ACC112 (cell line): ENCODE results near the gene HTR3C.
"Not testable (repeated sequence)": the region's sequence is repeated elsewhere in the genome, so short reads cannot be mapped to it uniquely, and the experiment has no call there.

Experiments
- H2AFZ ChIP-seq: fragments of 200-600 bp; sonication (generic); one replicate; pipeline ENCODE4 v1.6.0; 2017; ENCODE audit warnings: antibody characterized with exemption, low read length; ENCODE audit not compliant: unreplicated experiment
- H3K27ac ChIP-seq: fragments of 200-600 bp; sonication (generic); 2 replicates; pipeline ENCODE4 v1.5.1; 2014; ENCODE audit warnings: low read depth, mild to moderate bottlenecking, antibody characterized with exemption, low read length, moderate library complexity
- H3K27me3 ChIP-seq: fragments of 200-600 bp; sonication (generic); 2 replicates; pipeline ENCODE4 v1.6.1; 2014; ENCODE audit warnings: mild to moderate bottlenecking, antibody characterized with exemption, low read length, moderate library complexity, mixed read lengths; ENCODE audit not compliant: insufficient read depth
- H3K36me3 ChIP-seq: fragments of 200-600 bp; sonication (generic); 2 replicates; pipeline ENCODE4 v1.6.1; 2016; ENCODE audit warnings: mild to moderate bottlenecking, antibody characterized with exemption, low read length, moderate library complexity, mixed read lengths; ENCODE audit not compliant: insufficient read depth
- H3K4me1 ChIP-seq: fragments of 200-600 bp; sonication (generic); one replicate; pipeline ENCODE4 v1.6.1; 2016; ENCODE audit warnings: low read length, mixed read lengths; ENCODE audit not compliant: insufficient read depth, unreplicated experiment, control insufficient read depth
- H3K4me3 ChIP-seq: fragments of 200-600 bp; sonication (generic); 2 replicates; pipeline ENCODE4 v1.5.1; 2014; ENCODE audit warnings: mild to moderate bottlenecking, low read depth, low read length
- H3K79me2 ChIP-seq: fragments of 200-600 bp; sonication (generic); one replicate; pipeline ENCODE4 v1.6.0; 2016; ENCODE audit warnings: low read length; ENCODE audit not compliant: control insufficient read depth, unreplicated experiment, insufficient read depth

Gene HTR3C

GRCh38 chr3:184037816-184038215, 15.0 kb upstream of the HTR3C start:
- Histone ChIP-seq H2AFZ (no peak overlapping the region), H3K27me3 (peaks cover 20% of the 10 kb centered on the region), H3K79me2 (no peaks in the 10 kb centered on the region), H3K4me3 (no peak overlapping the region), H3K4me1 (no peaks in the 10 kb centered on the region), H3K27ac (no peak overlapping the region), H3K36me3 (no peaks in the 10 kb centered on the region)

- H3K27ac ChIP-seq: not testable (repeated sequence)
These were observed 14.5 kb upstream of the HTR3C start for GRCh38 chr3:184038307-184038706.

GRCh38 chr3:184039414-184039813, 13.4 kb upstream of the HTR3C start:
- H3K27ac ChIP-seq: no peak overlapping the region
- no peaks in the 10 kb centered on the region for H3K36me3 ChIP-seq
- peaks cover 10% of the 10 kb centered on the region for H3K27me3 ChIP-seq
- H3K4me1 ChIP-seq: no peaks in the 10 kb centered on the region
- no peaks in the 10 kb centered on the region for H3K79me2 ChIP-seq
- H3K4me3 ChIP-seq: no peak overlapping the region
- no peak overlapping the region for H2AFZ ChIP-seq

More at GRCh38 chr3:184038307-184038706, 14.5 kb upstream of the HTR3C start:
- peaks cover 19% of the 10 kb centered on the region for H3K27me3 ChIP-seq
- not testable (repeated sequence) for H3K4me3 ChIP-seq, H2AFZ ChIP-seq, H3K79me2 ChIP-seq, H3K4me1 ChIP-seq, H3K36me3 ChIP-seq

GRCh38 chr3:184040010-184040409, 12.8 kb upstream of the HTR3C start:
- Histone ChIP-seq H3K4me3 (no peak overlapping the region), H3K4me1 (no peaks in the 10 kb centered on the region), H3K27me3 (peaks cover 6% of the 10 kb centered on the region), H3K36me3 (no peaks in the 10 kb centered on the region), H2AFZ (no peak overlapping the region), H3K27ac (no peak overlapping the region), H3K79me2 (no peaks in the 10 kb centered on the region)

GRCh38 chr3:184042617-184043016, 10.2 kb upstream of the HTR3C start:
- H2AFZ ChIP-seq: no peak overlapping the region
- H3K4me1 ChIP-seq: no peaks in the 10 kb centered on the region
- no peak overlapping the region for H3K4me3 ChIP-seq
- no peaks in the 10 kb centered on the region for H3K27me3 ChIP-seq
- H3K36me3 ChIP-seq: no peaks in the 10 kb centered on the region
- no peaks in the 10 kb centered on the region for H3K79me2 ChIP-seq
- no peak overlapping the region for H3K27ac ChIP-seq

GRCh38 chr3:184045995-184046394, 6.9 kb upstream of the HTR3C start:
- Histone ChIP-seq H3K27ac (no peak overlapping the region), H3K4me3 (no peak overlapping the region), H2AFZ (no peak overlapping the region), H3K36me3 (no peaks in the 10 kb centered on the region), H3K4me1 (no peaks in the 10 kb centered on the region), H3K79me2 (no peaks in the 10 kb centered on the region), H3K27me3 (peaks cover 5% of the 10 kb centered on the region; the same call in 1 of the 2 replicates)

- no peaks in the 10 kb centered on the region for H3K36me3 ChIP-seq
- no peak overlapping the region for H2AFZ ChIP-seq
- H3K79me2 ChIP-seq: no peaks in the 10 kb centered on the region
- H3K27me3 ChIP-seq: peaks cover 28% of the 10 kb centered on the region
- H3K4me3 ChIP-seq: no peak overlapping the region
- no peaks in the 10 kb centered on the region for H3K4me1 ChIP-seq
- H3K27ac ChIP-seq: no peak overlapping the region
These were observed 2.5 kb upstream of the HTR3C start for GRCh38 chr3:184050217-184050847.

GRCh38 chr3:184058029-184058428, 5.2 kb downstream of the HTR3C start:
- Histone ChIP-seq H3K4me3 (no peak overlapping the region), H2AFZ (no peak overlapping the region), H3K27me3 (peaks cover 16% of the 10 kb centered on the region), H3K4me1 (peaks cover 8% of the 10 kb centered on the region), H3K27ac (no peak overlapping the region; the same call in 1 of the 2 replicates), H3K79me2 (no peaks in the 10 kb centered on the region), H3K36me3 (no peaks in the 10 kb centered on the region)

GRCh38 chr3:184059424-184059823, 6.6 kb downstream of the HTR3C start:
- no peak overlapping the region for H2AFZ ChIP-seq

GRCh38 chr3:184062637-184063036, 9.8 kb downstream of the HTR3C start:
- no peak overlapping the region for H3K27ac ChIP-seq
- H3K4me3 ChIP-seq: no peak overlapping the region
- peaks cover 8% of the 10 kb centered on the region for H3K4me1 ChIP-seq
- no peaks in the 10 kb centered on the region for H3K36me3 ChIP-seq
- H3K79me2 ChIP-seq: no peaks in the 10 kb centered on the region
- H3K27me3 ChIP-seq: no peaks in the 10 kb centered on the region; the same call in 1 of the 2 replicates
- H2AFZ ChIP-seq: no peak overlapping the region

More at GRCh38 chr3:184059424-184059823, 6.6 kb downstream of the HTR3C start:
- no peak overlapping the region for H3K4me3 ChIP-seq
- peaks cover 8% of the 10 kb centered on the region for H3K4me1 ChIP-seq
- H3K27me3 ChIP-seq: peaks cover 6% of the 10 kb centered on the region
- H3K27ac ChIP-seq: no peak overlapping the region
- no peaks in the 10 kb centered on the region for H3K36me3 ChIP-seq
- H3K79me2 ChIP-seq: no peaks in the 10 kb centered on the region

- no peak overlapping the region for H2AFZ ChIP-seq
- no peak overlapping the region for H3K4me3 ChIP-seq
- no peaks in the 10 kb centered on the region for H3K79me2 ChIP-seq
- no peaks in the 10 kb centered on the region for H3K36me3 ChIP-seq
- H3K4me1 ChIP-seq: no peaks in the 10 kb centered on the region
- H3K27me3 ChIP-seq: peaks cover 6% of the 10 kb centered on the region
- H3K27ac ChIP-seq: no peak overlapping the region
These were observed 13.4 kb downstream of the HTR3C start for GRCh38 chr3:184066211-184066610.
